CD14-positive monocyte (primary cell): Measurements from ENCODE around the gene TTC21A. TPM values are rescaled to one million over a fixed set of nuclear protein-coding genes. Genes with fewer than 3 reads are reported as not detected.

Experiments
- DNase-seq, 3 donors: peaks; one replicate each; pipeline ENCODE4 v3.0.0-alpha.2; 2011 to 2022
- H2AFZ ChIP-seq: 2 replicates; pipeline ENCODE4 v1.6.0; 2012; ENCODE audit warnings: mild to moderate bottlenecking, low read depth, low read length, inconsistent platforms; ENCODE audit not compliant: insufficient read depth, poor library complexity, severe bottlenecking
- H3K27ac ChIP-seq, 2 donors: 1 replicate in 1 of 2; 2 replicates in 1 of 2; pipeline ENCODE4 v1.5.1; 2012 to 2013; ENCODE audit warnings: low read length in 2 of 2, control low read depth in 1 of 2, inconsistent platforms in 1 of 2, low read depth in 1 of 2, mild to moderate bottlenecking in 1 of 2
- H3K27me3 ChIP-seq, 2 donors: one replicate each; pipeline versions ENCODE4 v1.6.0 to v1.6.1; 2011 to 2013; ENCODE audit warnings: low read length in 2 of 2; ENCODE audit not compliant: control insufficient read depth in 2 of 2, insufficient read depth in 2 of 2
- H3K36me3 ChIP-seq, 2 donors: replicated peaks in 1 of 2; 1 replicate in 1 of 2; 2 replicates in 1 of 2; pipeline versions ENCODE4 v1.5.1 to v1.6.1; 2012 to 2013; ENCODE audit warnings: low read length in 2 of 2, control low read depth in 1 of 2, inconsistent platforms in 1 of 2, mild to moderate bottlenecking in 1 of 2; ENCODE audit not compliant: insufficient read depth in 2 of 2, control insufficient read depth in 1 of 2
- H3K4me1 ChIP-seq, 2 donors: 1 replicate in 1 of 2; 2 replicates in 1 of 2; pipeline versions ENCODE4 v1.5.1 to v1.6.1; 2012 to 2013; ENCODE audit warnings: low read length in 2 of 2, control low read depth in 1 of 2, inconsistent platforms in 1 of 2, mild to moderate bottlenecking in 1 of 2, moderate library complexity in 1 of 2; ENCODE audit not compliant: insufficient read depth in 2 of 2, control insufficient read depth in 1 of 2
- H3K4me2 ChIP-seq: replicated peaks from 2 replicates; pipeline ENCODE3; 2012; ENCODE audit warnings: low read length, moderate library complexity, mild to moderate bottlenecking; ENCODE audit not compliant: poor library complexity, severe bottlenecking; ENCODE audit errors: extremely low read depth
- H3K4me3 ChIP-seq, 3 experiments: fragments of 200-600 bp in 1 of 3; sonication (generic) in 1 of 3; replicated peaks in 1 of 3; 1 replicate in 2 of 3; 2 replicates in 1 of 3; pipeline ENCODE4 v1.5.1; 2011 to 2013; ENCODE audit warnings: low read length in 3 of 3, mild to moderate bottlenecking in 3 of 3, control low read depth in 2 of 3, low read depth in 2 of 3, inconsistent platforms in 1 of 3, moderate library complexity in 1 of 3
- H3K79me2 ChIP-seq: 2 replicates; pipeline ENCODE4 v1.6.0; 2012; ENCODE audit warnings: mild to moderate bottlenecking, control low read depth, inconsistent platforms, low read length, moderate library complexity; ENCODE audit not compliant: insufficient read depth
- H3K9ac ChIP-seq: 2 replicates; pipeline ENCODE4 v1.6.0; 2017; ENCODE audit warnings: low read length, mild to moderate bottlenecking; ENCODE audit not compliant: insufficient read depth, poor library complexity, severe bottlenecking
- H3K9me3 ChIP-seq, 2 donors: replicated peaks in 1 of 2; 1 replicate in 1 of 2; 2 replicates in 1 of 2; pipeline versions ENCODE4 v1.5.1 to v1.6.1; 2012 to 2013; ENCODE audit warnings: low read length in 2 of 2, control low read depth in 1 of 2; ENCODE audit not compliant: control insufficient read depth in 1 of 2, insufficient read depth in 1 of 2
- H4K20me1 ChIP-seq: 2 replicates; pipeline ENCODE4 v1.6.0; 2012; ENCODE audit warnings: mild to moderate bottlenecking, low read length, control low read depth, moderate library complexity; ENCODE audit not compliant: insufficient read depth
- H3K27ac Mint-ChIP-seq, 7 donors: one replicate each; pipeline ENCODE4 v1.8.0; 2020; ENCODE audit warnings: mild to moderate bottlenecking in 7 of 7, mixed read lengths in 7 of 7, moderate library complexity in 6 of 7, inconsistent platforms in 2 of 7
- H3K27me3 Mint-ChIP-seq, 3 donors: one replicate each; pipeline ENCODE4 v1.8.0; 2021 to 2022; ENCODE audit warnings: low read depth in 3 of 3, mild to moderate bottlenecking in 3 of 3, mixed read lengths in 3 of 3, moderate library complexity in 3 of 3, inconsistent platforms in 1 of 3
- H3K36me3 Mint-ChIP-seq, 2 donors: one replicate each; pipeline ENCODE4 v1.8.0; 2020; ENCODE audit warnings: mixed read lengths in 2 of 2, inconsistent platforms in 1 of 2, mild to moderate bottlenecking in 1 of 2
- H3K4me1 Mint-ChIP-seq: one replicate; pipeline ENCODE4 v1.8.0; 2020; ENCODE audit warnings: mild to moderate bottlenecking, mixed read lengths
- H3K4me3 Mint-ChIP-seq, 2 donors: one replicate each; pipeline ENCODE4 v1.8.0; 2020; ENCODE audit warnings: mild to moderate bottlenecking in 2 of 2, mixed read lengths in 2 of 2, moderate library complexity in 1 of 2
- H3K9me3 Mint-ChIP-seq, 7 donors: one replicate each; pipeline ENCODE4 v1.8.0; 2020 to 2022; ENCODE audit warnings: mixed read lengths in 7 of 7, mild to moderate bottlenecking in 6 of 7, moderate library complexity in 6 of 7, inconsistent platforms in 2 of 7
- CTCF ChIP-seq: fragments of 200-600 bp; IDR thresholded peaks from one replicate; pipeline ENCODE4 v1.8.0; 2022; ENCODE audit warnings: antibody characterized with exemption, mild to moderate bottlenecking
- WGBS: methylation state at CpG from one replicate; pipeline ENCODE4 v1.1.5; 2013; ENCODE audit warnings: missing lambda C conversion rate; ENCODE audit not compliant: insufficient coverage; 5-methylcytosine and 5-hydroxymethylcytosine counted together
- intact Hi-C, 2 donors: fragments of 100-400 bp; cut with micrococcal nuclease; formaldehyde crosslinking; loops; one replicate each; pipeline versions ENCODE4 v1.15.0 to v1.15.1; 2023
- polyA plus RNA-seq, 3 donors: library from polyadenylated mRNA; depleted of rRNA in 1 of 3; unstranded in 2 of 3; stranded (reverse) in 1 of 3; fragments of 300-500 nt in 2 of 3; fragments of >200 nt in 1 of 3; fragmentation: Illumina TruSeq in 2 of 3; gene quantifications; 1 replicate in 2 of 3; 2 replicates in 1 of 3; pipeline ENCODE4 v1.2.3, GENCODE V29; 2012 to 2021

The TTC21A gene
- polyA plus RNA-seq, 3 donors = 0.67 to 12.9 (median 2.2) TPM

- no peak overlapping the region for H3K9ac ChIP-seq
- Mint-ChIP-seq H3K9me3 (no peaks in the 10 kb centered on the region), H3K36me3 (peaks cover 69 to 79% of the 10 kb centered on the region in 2 donors), H3K27ac (no peak overlapping the region), H3K4me1 (no peaks in the 10 kb centered on the region), H3K4me3 (no peak overlapping the region), H3K27me3 (peaks cover 0 to 2% (median 0%) of the 10 kb centered on the region in 3 donors)
- no peaks in the 10 kb centered on the region for H3K27me3 ChIP-seq
- no peak for DNase-seq
- H3K36me3 ChIP-seq = peaks cover 86 to 96% of the 10 kb centered on the region in 2 donors
- H4K20me1 ChIP-seq = no peaks in the 10 kb centered on the region
- H2AFZ ChIP-seq = no peak overlapping the region
- no peaks in the 10 kb centered on the region for H3K79me2 ChIP-seq
- H3K4me2 ChIP-seq = no peak overlapping the region
- WGBS = 95% methylated on average over 3 of the region's 10 CpGs
- H3K4me3 ChIP-seq = no peak overlapping the region
- intact Hi-C loops = no loop called here
- TF ChIP-seq CTCF = no peak
- H3K27ac ChIP-seq = no peak overlapping the region
- no peaks in the 10 kb centered on the region for H3K4me1 ChIP-seq
- no peaks in the 10 kb centered on the region for H3K9me3 ChIP-seq
These were observed 31.6 kb upstream of the TTC21A start for GRCh38 chr3:39075910-39076309.

- intact Hi-C loops = no loop called here
- H3K9me3 Mint-ChIP-seq = no peaks in the 10 kb centered on the region
- no peak overlapping the region for H3K9ac ChIP-seq
- no peaks in the 10 kb centered on the region for H3K4me1 ChIP-seq
- no peaks in the 10 kb centered on the region for H3K4me1 Mint-ChIP-seq
- H3K79me2 ChIP-seq = no peaks in the 10 kb centered on the region
- H3K36me3 Mint-ChIP-seq = peaks cover 65 to 70% of the 10 kb centered on the region in 2 donors
- H4K20me1 ChIP-seq = no peaks in the 10 kb centered on the region
- no peak overlapping the region for H3K27ac ChIP-seq
- no peak overlapping the region for H3K4me3 ChIP-seq
- peaks cover 67 to 92% of the 10 kb centered on the region in 2 donors for H3K36me3 ChIP-seq
- no peak overlapping the region for H3K4me2 ChIP-seq
- no peaks in the 10 kb centered on the region for H3K9me3 ChIP-seq
- no peaks in the 10 kb centered on the region for H3K27me3 ChIP-seq
- no peak overlapping the region for H3K27ac Mint-ChIP-seq
- no peak for DNase-seq
- H3K27me3 Mint-ChIP-seq = no peaks in the 10 kb centered on the region
- no peak overlapping the region for H3K4me3 Mint-ChIP-seq
- no peak overlapping the region for H2AFZ ChIP-seq
- TF ChIP-seq CTCF = no peak
These were observed 27.9 kb upstream of the TTC21A start for GRCh38 chr3:39079530-39079929.
